T-helper 1 cell (primary cell): Measurements from ENCODE around the gene EYS.

Experiments used
- DNase-seq, 5 donors: peaks; one replicate each; pipeline ENCODE4 v3.0.0-alpha.2; 2012 to 2020
- total RNA-seq, 4 donors: gene quantifications; one replicate each; lab custom pipeline; 2026; lab: John Stamatoyannopoulos, UW

Gene EYS
- 0 reads per million in 4 donors for total RNA-seq

GRCh38 chr6:65707126-65707826, at the start of gene EYS:
TSS of gene EYS (minus strand) at chr6:65707226. CDS start at chr6:65495410, 211,816 bp downstream.
- DNase-seq: no peak

- no peak for DNase-seq
Observed at GRCh38 chr6:65746302-65746701, 39.3 kb upstream of the EYS start.

GRCh38 chr6:65745614-65746013, 38.6 kb upstream of the EYS start:
- DNase-seq: no peak

- DNase-seq: no peak
Observed at GRCh38 chr6:65728879-65729479, 22.0 kb upstream of the EYS start.

- no peak for DNase-seq
Observed at GRCh38 chr6:65719101-65719500, 12.1 kb upstream of the EYS start.

GRCh38 chr6:65711531-65711930, 4.5 kb upstream of the EYS start:
- no peak for DNase-seq

- no peak for DNase-seq
Observed at GRCh38 chr6:65709099-65709830, 2.2 kb upstream of the EYS start.

GRCh38 chr6:65708162-65708561, 1.1 kb upstream of the EYS start:
- no peak for DNase-seq

GRCh38 chr6:65706436-65706835, 590 bp downstream of the EYS start:
- DNase-seq: no peak

GRCh38 chr6:65701325-65701724, 5.7 kb downstream of the EYS start:
- DNase-seq: no peak

- no peak for DNase-seq
Observed at GRCh38 chr6:65700561-65700960, 6.5 kb downstream of the EYS start.

- no peak for DNase-seq
Observed at GRCh38 chr6:65692109-65692508, 14.9 kb downstream of the EYS start.

GRCh38 chr6:65680232-65680631, 26.8 kb downstream of the EYS start:
- DNase-seq: no peak

- no peak for DNase-seq
Observed at GRCh38 chr6:65671922-65672321, 35.1 kb downstream of the EYS start.

- DNase-seq: no peak
Observed at GRCh38 chr6:65667916-65668656, 38.9 kb downstream of the EYS start.

GRCh38 chr6:65650086-65650485, 56.9 kb downstream of the EYS start:
- no peak for DNase-seq

- no peak for DNase-seq
Observed at GRCh38 chr6:65649392-65649791, 57.6 kb downstream of the EYS start.

- no peak for DNase-seq
Observed at GRCh38 chr6:65646544-65646943, 60.5 kb downstream of the EYS start.

GRCh38 chr6:65642776-65643175, 64.2 kb downstream of the EYS start:
- DNase-seq: no peak

- DNase-seq: no peak
Observed at GRCh38 chr6:65638047-65638831, 68.8 kb downstream of the EYS start.

- DNase-seq: no peak
Observed at GRCh38 chr6:65637289-65638046, 69.6 kb downstream of the EYS start.

- no peak for DNase-seq
Observed at GRCh38 chr6:65633501-65633900, 73.5 kb downstream of the EYS start.
